HepG2 (cell line): ENCODE results near the gene ALLC. TPM values are rescaled to one million over a fixed set of nuclear protein-coding genes. Genes with fewer than 3 reads are reported as not detected.

Experiments used
- ATAD3A ChIP-seq: sonication (generic); formaldehyde crosslinking; IDR thresholded peaks from 2 replicates; pipeline ENCODE4 v1.4.0; 2020; ENCODE audit warnings: missing genetic modification reagents
- CENPX ChIP-seq: sonication (generic); formaldehyde crosslinking; IDR thresholded peaks from 2 replicates; pipeline ENCODE4 v1.9.0; 2021; ENCODE audit warnings: mild to moderate bottlenecking, missing genetic modification reagents, moderate library complexity
- EHMT2 ChIP-seq: fragments of 200-600 bp; sonication (generic); IDR thresholded peaks from 2 replicates; pipeline ENCODE4 v1.7.0; 2017; ENCODE audit warnings: antibody characterized with exemption, low read depth, low read length, borderline replicate concordance
- GATA4 ChIP-seq: sonication (generic); IDR thresholded peaks from 2 replicates; pipeline ENCODE4 v1.6.1; 2016; ENCODE audit warnings: antibody characterized with exemption, low read depth, borderline replicate concordance
- GPN1 ChIP-seq: sonication (generic); formaldehyde crosslinking; IDR thresholded peaks from 2 replicates; pipeline ENCODE4 v1.5.1; 2020; ENCODE audit warnings: missing genetic modification reagents, borderline replicate concordance
- JUND ChIP-seq: sonication (generic); formaldehyde crosslinking; IDR thresholded peaks from 2 replicates; pipeline ENCODE4 v1.8.0; 2022; ENCODE audit warnings: mild to moderate bottlenecking, missing genetic modification reagents
- MBD4 ChIP-seq: IDR thresholded peaks from 2 replicates; pipeline ENCODE4 v1.6.1; 2012; ENCODE audit warnings: low read length, inconsistent platforms, borderline replicate concordance
- RAD51 ChIP-seq: fragments of 450-650 bp; IDR thresholded peaks from 2 replicates; pipeline ENCODE4 v1.6.1; 2016; ENCODE audit warnings: borderline replicate concordance
- SAFB2 ChIP-seq: sonication (generic); formaldehyde crosslinking; IDR thresholded peaks from 2 replicates; pipeline ENCODE4 v1.5.1; 2020; ENCODE audit warnings: missing genetic modification reagents, low read depth, mild to moderate bottlenecking, borderline replicate concordance
- SMC3 ChIP-seq: IDR thresholded peaks from 2 replicates; pipeline ENCODE4 v1.6.1; 2011; ENCODE audit warnings: low read length, improper control_type of control experiment
- ZBTB21 ChIP-seq: sonication (generic); formaldehyde crosslinking; IDR thresholded peaks from 2 replicates; pipeline ENCODE4 v1.4.0; 2020; ENCODE audit warnings: missing genetic modification reagents
- ZBTB4 ChIP-seq: sonication (generic); formaldehyde crosslinking; IDR thresholded peaks from 2 replicates; pipeline ENCODE4 v1.4.0; 2020; ENCODE audit warnings: missing genetic modification reagents, mild to moderate bottlenecking, borderline replicate concordance
- ZBTB49 ChIP-seq: sonication (generic); formaldehyde crosslinking; IDR thresholded peaks from 2 replicates; pipeline ENCODE4 v1.4.0; 2020; ENCODE audit warnings: missing genetic modification reagents, borderline replicate concordance
- ZNF44 ChIP-seq: sonication (generic); formaldehyde crosslinking; IDR thresholded peaks from 2 replicates; pipeline ENCODE4 v1.5.1; 2020; ENCODE audit warnings: mild to moderate bottlenecking, missing genetic modification reagents
- ZNF580 ChIP-seq: IDR thresholded peaks from 2 replicates; pipeline ENCODE4 v1.6.1; 2016; ENCODE audit warnings: low read depth, borderline replicate concordance
- ZNF598 ChIP-seq: sonication (generic); formaldehyde crosslinking; IDR thresholded peaks from 2 replicates; pipeline ENCODE4 v1.5.1; 2020; ENCODE audit warnings: mild to moderate bottlenecking, missing genetic modification reagents, borderline replicate concordance
- ZNF777 ChIP-seq: sonication (generic); formaldehyde crosslinking; IDR thresholded peaks from 2 replicates; pipeline ENCODE4 v1.4.0; 2020; ENCODE audit warnings: missing genetic modification reagents
- polyA plus RNA-seq, 8 experiments: library from polyadenylated mRNA; depleted of rRNA in 3 of 8; stranded (reverse) in 7 of 8; unstranded in 1 of 8; fragments of >200 nt; fragmentation: Illumina TruSeq in 4 of 8; extraction: Trizol in 4 of 8; gene quantifications; 2 replicates each; pipeline versions ENCODE4 v1.2.1 to v1.2.3, GENCODE V29; 2011 to 2016; ENCODE audit warnings: low read depth in 4 of 8, missing spikeins in 1 of 8, mixed read lengths in 1 of 8; ENCODE audit not compliant: insufficient read depth in 1 of 8
- total RNA-seq, 5 experiments: library from RNA; depleted of rRNA; stranded (reverse); fragments of >200 nt; fragmentation: Illumina TruSeq; extraction: Trizol; gene quantifications; 2 replicates each; pipeline ENCODE4 v1.2.3, GENCODE V29; 2016; ENCODE audit warnings: low read depth in 1 of 5
- TF ChIP-seq, protein P1 (sequence below): sonication (generic); formaldehyde crosslinking; IDR thresholded peaks from 2 replicates; pipeline ENCODE4 v1.4.0; 2020; ENCODE audit warnings: mild to moderate bottlenecking, missing genetic modification reagents
- TF ChIP-seq, protein P2 (sequence below): sonication (generic); formaldehyde crosslinking; IDR thresholded peaks from 2 replicates; pipeline ENCODE4 v1.5.1; 2020; ENCODE audit warnings: missing genetic modification reagents, mild to moderate bottlenecking, borderline replicate concordance

ALLC gene
- total and polyA plus RNA-seq, 2 of the 13 experiments (the other 11 are each of a cell fraction or from before 2014, with no cell fraction given) = 0.08 to 0.11 TPM

- TF ChIP-seq ZBTB49 (no peak), ZBTB4 (CRISPR knock-in tag) (peak; percentile 82; the same call in 1 of the 2 replicates), JUND (no peak), SMC3 (no peak), ZNF777 (CRISPR knock-in tag) (peak; percentile 33; the same call in 1 of the 2 replicates), MBD4 (no peak), ZNF44 (no peak), CENPX (CRISPR knock-in tag) (no peak), GPN1 (no peak), ZNF580 (peak; percentile 30; the same call in 1 of the 2 replicates), ATAD3A (CRISPR knock-in tag) (no peak), ZBTB21 (CRISPR knock-in tag) (no peak), SAFB2 (0 out of 2 replicates have a peak, but pooled peaks have one; percentile 84), GATA4 (no peak), EHMT2 (no peak), ZNF598 (CRISPR knock-in tag) (0 out of 2 replicates have a peak, but pooled peaks have one; percentile 51), RAD51 (no peak)
- TF ChIP-seq, protein P1, sequence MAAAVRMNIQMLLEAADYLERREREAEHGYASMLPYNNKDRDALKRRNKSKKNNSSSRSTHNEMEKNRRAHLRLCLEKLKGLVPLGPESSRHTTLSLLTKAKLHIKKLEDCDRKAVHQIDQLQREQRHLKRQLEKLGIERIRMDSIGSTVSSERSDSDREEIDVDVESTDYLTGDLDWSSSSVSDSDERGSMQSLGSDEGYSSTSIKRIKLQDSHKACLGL (CRISPR knock-in tag) = no peak
- TF ChIP-seq, protein P2, sequence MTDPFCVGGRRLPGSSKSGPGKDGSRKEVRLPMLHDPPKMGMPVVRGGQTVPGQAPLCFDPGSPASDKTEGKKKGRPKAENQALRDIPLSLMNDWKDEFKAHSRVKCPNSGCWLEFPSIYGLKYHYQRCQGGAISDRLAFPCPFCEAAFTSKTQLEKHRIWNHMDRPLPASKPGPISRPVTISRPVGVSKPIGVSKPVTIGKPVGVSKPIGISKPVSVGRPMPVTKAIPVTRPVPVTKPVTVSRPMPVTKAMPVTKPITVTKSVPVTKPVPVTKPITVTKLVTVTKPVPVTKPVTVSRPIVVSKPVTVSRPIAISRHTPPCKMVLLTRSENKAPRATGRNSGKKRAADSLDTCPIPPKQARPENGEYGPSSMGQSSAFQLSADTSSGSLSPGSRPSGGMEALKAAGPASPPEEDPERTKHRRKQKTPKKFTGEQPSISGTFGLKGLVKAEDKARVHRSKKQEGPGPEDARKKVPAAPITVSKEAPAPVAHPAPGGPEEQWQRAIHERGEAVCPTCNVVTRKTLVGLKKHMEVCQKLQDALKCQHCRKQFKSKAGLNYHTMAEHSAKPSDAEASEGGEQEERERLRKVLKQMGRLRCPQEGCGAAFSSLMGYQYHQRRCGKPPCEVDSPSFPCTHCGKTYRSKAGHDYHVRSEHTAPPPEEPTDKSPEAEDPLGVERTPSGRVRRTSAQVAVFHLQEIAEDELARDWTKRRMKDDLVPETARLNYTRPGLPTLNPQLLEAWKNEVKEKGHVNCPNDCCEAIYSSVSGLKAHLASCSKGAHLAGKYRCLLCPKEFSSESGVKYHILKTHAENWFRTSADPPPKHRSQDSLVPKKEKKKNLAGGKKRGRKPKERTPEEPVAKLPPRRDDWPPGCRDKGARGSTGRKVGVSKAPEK (CRISPR knock-in tag) = no peak
These were observed 1.7 kb downstream of the ALLC start (continued) for GRCh38 chr2:3659447-3660432.
